GM18951 (cell line): Measurements from ENCODE around the gene RYR1.
"Not testable (repeated sequence)": the region's sequence is repeated elsewhere in the genome, so short reads cannot be mapped to it uniquely, and the experiment has no call there.

Source experiments
- POLR2A ChIP-seq: IDR thresholded peaks from 4 replicates; pipeline ENCODE4 v1.6.1; 2011; ENCODE audit warnings: mild to moderate bottlenecking; ENCODE audit not compliant: insufficient read length, insufficient read depth; ENCODE audit errors: extremely low read depth
- in situ Hi-C: fragments of 300-500 bp; cut with MboI; formaldehyde crosslinking; loops from one replicate; pipeline ENCODE4 v1.12.0; 2022; ENCODE audit warnings: low sequenced_read_pairs, mixed read lengths, inconsistent platforms; ENCODE audit not compliant: unreplicated experiment

Gene RYR1

GRCh38 chr19:38488776-38489481 lies 55.4 kb downstream of the RYR1 start:
- in situ Hi-C loops = no loop called here
- no peak for TF ChIP-seq POLR2A

- no peak for TF ChIP-seq POLR2A
- in situ Hi-C loops = no loop called here
Measured at GRCh38 chr19:38490861-38491260, 57.4 kb downstream of the RYR1 start.

- TF ChIP-seq POLR2A = no peak
- in situ Hi-C loops = no loop called here
Measured at GRCh38 chr19:38492181-38492813, 58.8 kb downstream of the RYR1 start.

GRCh38 chr19:38494379-38494778 lies 60.9 kb downstream of the RYR1 start:
- no peak for TF ChIP-seq POLR2A
- in situ Hi-C loops = no loop called here

DNA sequence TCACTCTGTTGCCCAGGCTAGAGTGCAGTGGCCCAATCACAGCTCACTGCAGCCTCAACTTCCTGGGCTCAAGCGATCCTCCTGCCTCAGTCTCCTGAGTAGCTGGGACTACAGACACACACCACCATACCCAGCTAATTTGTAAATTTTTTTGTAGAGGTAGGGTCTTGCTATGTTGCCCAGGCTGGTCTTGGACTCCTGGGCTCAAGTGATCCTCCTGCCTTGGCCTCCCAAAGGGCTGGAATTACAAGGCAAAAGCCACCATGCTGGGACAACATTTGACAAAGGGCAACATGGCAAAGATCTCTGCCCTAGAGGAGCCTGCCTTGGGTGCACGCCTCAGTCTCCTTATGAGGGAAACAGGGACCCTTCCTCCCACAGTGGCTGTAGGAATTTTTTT lies 61.9 kb downstream of the RYR1 start:
- in situ Hi-C loops = not testable (repeated sequence)

GRCh38 chr19:38496116-38496515 lies 62.6 kb downstream of the RYR1 start:
- in situ Hi-C loops = no loop called here
- TF ChIP-seq POLR2A = no peak

GRCh38 chr19:38496603-38497487 lies 63.4 kb downstream of the RYR1 start:
- TF ChIP-seq POLR2A = no peak
- in situ Hi-C loops = no loop called here

DNA sequence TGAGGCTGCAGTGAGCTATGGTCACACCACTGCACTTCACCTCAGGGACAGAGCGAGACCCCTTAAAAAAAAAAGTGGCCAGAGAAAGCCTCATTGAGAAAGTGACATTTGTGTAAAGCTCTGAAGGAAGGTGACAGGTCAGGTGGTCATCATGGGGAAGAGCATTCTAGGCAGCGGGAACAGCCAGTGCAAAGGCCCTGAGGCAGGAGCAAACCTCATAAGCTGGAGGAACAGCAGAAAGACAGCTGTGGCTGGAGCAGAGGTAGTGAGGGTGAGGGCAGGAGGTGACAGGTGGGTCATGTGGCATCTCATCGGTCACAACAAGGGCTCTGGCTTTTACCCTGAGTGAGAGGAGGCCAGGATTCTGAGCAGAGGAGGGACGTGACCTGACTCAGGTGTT lies 64.4 kb downstream of the RYR1 start:
- no peak for TF ChIP-seq POLR2A

DNA sequence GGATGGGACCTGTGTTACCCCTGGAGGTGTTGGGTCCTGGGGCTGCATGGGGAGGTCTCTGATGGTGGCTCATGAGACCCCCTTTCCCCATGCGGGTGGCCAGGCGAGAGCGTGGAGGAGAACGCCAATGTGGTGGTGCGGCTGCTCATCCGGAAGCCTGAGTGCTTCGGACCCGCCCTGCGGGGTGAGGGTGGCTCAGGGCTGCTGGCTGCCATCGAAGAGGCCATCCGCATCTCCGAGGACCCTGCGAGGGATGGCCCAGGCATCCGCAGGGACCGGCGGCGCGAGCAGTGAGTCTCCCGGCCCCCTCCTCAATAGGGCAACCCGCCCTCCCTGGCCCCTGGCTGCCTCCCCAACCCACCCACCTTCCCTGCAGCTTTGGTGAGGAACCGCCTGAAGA lies 66.0 kb downstream of the RYR1 start:
- in situ Hi-C loops = no loop called here
- no peak for TF ChIP-seq POLR2A

More for the DNA sequence above, 64.4 kb downstream of the RYR1 start:
- in situ Hi-C loops = no loop called here

- in situ Hi-C loops = no loop called here
- no peak for TF ChIP-seq POLR2A
Measured at GRCh38 chr19:38500450-38500849, 67.0 kb downstream of the RYR1 start.

DNA sequence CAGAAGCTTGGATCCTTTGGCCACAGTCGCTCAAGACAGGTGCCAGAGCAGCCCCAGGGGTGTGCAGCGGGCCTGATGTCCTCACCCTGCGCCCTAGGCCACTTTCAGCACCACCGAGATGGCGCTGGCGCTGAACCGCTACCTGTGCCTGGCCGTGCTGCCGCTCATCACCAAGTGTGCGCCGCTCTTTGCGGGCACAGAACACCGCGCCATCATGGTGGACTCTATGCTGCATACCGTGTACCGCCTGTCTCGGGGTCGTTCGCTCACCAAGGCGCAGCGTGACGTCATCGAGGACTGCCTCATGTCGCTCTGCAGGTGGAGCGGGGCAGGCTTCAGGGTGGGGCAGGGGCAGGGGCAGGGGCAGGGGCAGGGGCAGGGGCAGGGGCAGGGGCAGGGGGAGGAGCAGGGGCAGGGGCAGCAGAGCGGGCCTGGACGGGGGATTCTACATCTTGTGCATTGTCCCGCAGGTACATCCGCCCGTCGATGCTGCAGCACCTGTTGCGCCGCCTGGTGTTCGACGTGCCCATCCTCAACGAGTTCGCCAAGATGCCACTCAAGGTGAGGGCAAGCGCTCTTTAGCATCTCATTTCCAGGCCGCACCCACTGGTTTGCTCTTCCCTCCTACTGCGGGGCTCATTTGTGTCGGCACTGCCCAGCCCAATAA lies 69.1 kb downstream of the RYR1 start:
- in situ Hi-C loops = no loop called here
- no peak for TF ChIP-seq POLR2A

DNA sequence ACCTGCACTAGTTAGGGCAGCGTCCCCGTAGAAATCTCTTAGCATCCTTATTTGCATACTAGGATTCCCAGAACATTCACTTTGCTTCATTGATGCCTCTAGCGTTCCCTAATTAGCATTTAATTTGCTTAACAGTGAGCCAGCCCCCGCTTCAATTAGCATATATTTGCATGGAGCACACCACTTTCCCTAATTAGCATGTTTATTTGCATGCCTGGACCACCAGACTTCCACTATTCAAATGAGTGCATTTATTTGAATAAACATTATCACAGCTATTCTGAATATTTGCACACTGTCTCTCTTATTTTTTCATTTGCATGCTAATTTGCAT lies 69.6 kb downstream of the RYR1 start:
- TF ChIP-seq POLR2A = no peak
- in situ Hi-C loops = no loop called here

- no peak for TF ChIP-seq POLR2A
- in situ Hi-C loops = no loop called here
Measured at GRCh38 chr19:38505958-38506357, 72.5 kb downstream of the RYR1 start.
